H1 (cell line): ENCODE data around the gene TSC1.

ENCODE experiments used
- CBX8 ChIP-seq: fragments of 300-800, 300-1000 bp; sonication (generic); IDR thresholded peaks from 2 replicates; pipeline ENCODE4 v1.7.1; 2016; ENCODE audit warnings: low read depth, low read length, borderline replicate concordance
- CTCF ChIP-seq, 3 experiments: IDR thresholded peaks; 1 replicate in 2 of 3; 2 replicates in 1 of 3; pipeline versions ENCODE4 v1.5.1 to v1.6.1; 2011; ENCODE audit warnings: low read length in 3 of 3, mild to moderate bottlenecking in 3 of 3, inconsistent platforms in 2 of 3, low read depth in 1 of 3, moderate library complexity in 1 of 3; ENCODE audit not compliant: insufficient read depth in 1 of 3; ENCODE audit errors: control extremely low read depth in 1 of 3

GRCh38 chr9:132985071-132985350, 40.6 kb upstream of the TSC1 start:
- TF ChIP-seq CTCF (IDR thresholded peaks at IDR 0.05; ENCODE audit: control extremely low read depth in 1 of 3, insufficient read depth in 1 of 3, low read depth in 1 of 3, low read length in 3 of 3) = no peak
- TF ChIP-seq CBX8 = no peak
